Measurements from ENCODE around the gene SELENOF. TPM values are rescaled to one million over a fixed set of nuclear protein-coding genes. Genes with fewer than 3 reads are reported as not detected.
"Not testable (repeated sequence)": the region's sequence is repeated elsewhere in the genome, so short reads cannot be mapped to it uniquely, and the experiment has no call there.

Gene SELENOF
- polyA plus RNA-seq, 2 of the 4 experiments (the other 2 are of a cell fraction), result 166 to 311 TPM

DNA sequence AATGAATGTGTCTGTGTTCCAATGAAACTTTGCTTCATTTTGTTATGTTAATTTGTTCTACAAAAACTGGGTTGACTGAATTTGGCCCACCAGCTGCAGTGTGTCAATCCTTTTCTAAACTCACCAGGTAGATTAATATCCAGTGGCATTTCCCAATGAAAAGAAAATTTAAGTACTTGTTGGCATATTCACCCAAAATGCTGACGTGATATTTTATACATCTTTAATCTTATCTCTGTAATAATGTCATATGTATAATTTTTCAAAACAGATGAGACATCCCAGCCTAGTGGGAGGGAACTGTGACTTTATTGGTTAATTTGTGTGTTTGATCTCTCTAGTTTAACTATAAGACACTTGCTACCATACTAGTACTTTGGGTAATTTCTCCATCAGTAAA, 8.1 kb downstream of the SELENOF start:
- H3K4me2 ChIP-seq, result no peak overlapping the region
- TF ChIP-seq ZFP36 (IDR thresholded peaks at IDR 0.05; ENCODE audit: borderline replicate concordance, partially characterized antibody), result no peak
- TF ChIP-seq GATA3 (IDR thresholded peaks at IDR 0.05; ENCODE audit: borderline replicate concordance), result no peak
- no peak for TF ChIP-seq PHF8 (IDR thresholded peaks at IDR 0.05; ENCODE audit: borderline replicate concordance, low read depth)
- TF ChIP-seq, protein P1, sequence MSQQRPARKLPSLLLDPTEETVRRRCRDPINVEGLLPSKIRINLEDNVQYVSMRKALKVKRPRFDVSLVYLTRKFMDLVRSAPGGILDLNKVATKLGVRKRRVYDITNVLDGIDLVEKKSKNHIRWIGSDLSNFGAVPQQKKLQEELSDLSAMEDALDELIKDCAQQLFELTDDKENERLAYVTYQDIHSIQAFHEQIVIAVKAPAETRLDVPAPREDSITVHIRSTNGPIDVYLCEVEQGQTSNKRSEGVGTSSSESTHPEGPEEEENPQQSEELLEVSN (IDR thresholded peaks at IDR 0.05; ENCODE audit: borderline replicate concordance, low read depth), result no peak
- no peak for TF ChIP-seq EHF (CRISPR knock-in tag; IDR thresholded peaks at IDR 0.05)
- no peak for TF ChIP-seq RNF2 (IDR thresholded peaks at IDR 0.05; ENCODE audit: borderline replicate concordance, low read depth)
- TF ChIP-seq, protein P2, sequence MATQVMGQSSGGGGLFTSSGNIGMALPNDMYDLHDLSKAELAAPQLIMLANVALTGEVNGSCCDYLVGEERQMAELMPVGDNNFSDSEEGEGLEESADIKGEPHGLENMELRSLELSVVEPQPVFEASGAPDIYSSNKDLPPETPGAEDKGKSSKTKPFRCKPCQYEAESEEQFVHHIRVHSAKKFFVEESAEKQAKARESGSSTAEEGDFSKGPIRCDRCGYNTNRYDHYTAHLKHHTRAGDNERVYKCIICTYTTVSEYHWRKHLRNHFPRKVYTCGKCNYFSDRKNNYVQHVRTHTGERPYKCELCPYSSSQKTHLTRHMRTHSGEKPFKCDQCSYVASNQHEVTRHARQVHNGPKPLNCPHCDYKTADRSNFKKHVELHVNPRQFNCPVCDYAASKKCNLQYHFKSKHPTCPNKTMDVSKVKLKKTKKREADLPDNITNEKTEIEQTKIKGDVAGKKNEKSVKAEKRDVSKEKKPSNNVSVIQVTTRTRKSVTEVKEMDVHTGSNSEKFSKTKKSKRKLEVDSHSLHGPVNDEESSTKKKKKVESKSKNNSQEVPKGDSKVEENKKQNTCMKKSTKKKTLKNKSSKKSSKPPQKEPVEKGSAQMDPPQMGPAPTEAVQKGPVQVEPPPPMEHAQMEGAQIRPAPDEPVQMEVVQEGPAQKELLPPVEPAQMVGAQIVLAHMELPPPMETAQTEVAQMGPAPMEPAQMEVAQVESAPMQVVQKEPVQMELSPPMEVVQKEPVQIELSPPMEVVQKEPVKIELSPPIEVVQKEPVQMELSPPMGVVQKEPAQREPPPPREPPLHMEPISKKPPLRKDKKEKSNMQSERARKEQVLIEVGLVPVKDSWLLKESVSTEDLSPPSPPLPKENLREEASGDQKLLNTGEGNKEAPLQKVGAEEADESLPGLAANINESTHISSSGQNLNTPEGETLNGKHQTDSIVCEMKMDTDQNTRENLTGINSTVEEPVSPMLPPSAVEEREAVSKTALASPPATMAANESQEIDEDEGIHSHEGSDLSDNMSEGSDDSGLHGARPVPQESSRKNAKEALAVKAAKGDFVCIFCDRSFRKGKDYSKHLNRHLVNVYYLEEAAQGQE (IDR thresholded peaks at IDR 0.05), result no peak
- no peak for TF ChIP-seq EHMT2 (IDR thresholded peaks at IDR 0.05; ENCODE audit: low read depth)
- TF ChIP-seq HOXB5 (CRISPR knock-in tag; IDR thresholded peaks at IDR 0.05), result no peak
- TF ChIP-seq HEYL (CRISPR knock-in tag; IDR thresholded peaks at IDR 0.05), result no peak
- no peak for TF ChIP-seq POLR2A (IDR thresholded peaks at IDR 0.05; ENCODE audit: low read length)
- no peak for TF ChIP-seq CHD4 (IDR thresholded peaks at IDR 0.05; ENCODE audit: borderline replicate concordance)
- TF ChIP-seq JUNB (IDR thresholded peaks at IDR 0.05), result no peak
- TF ChIP-seq TP53 (CRISPR knock-in tag; IDR thresholded peaks at IDR 0.05), result no peak
- no peak for TF ChIP-seq RAD21 (conservative IDR thresholded peaks at IDR 0.05 in 1 of 2, IDR thresholded peaks at IDR 0.05 in 1 of 2)
- TF ChIP-seq ESRRA (IDR thresholded peaks at IDR 0.05; ENCODE audit: borderline replicate concordance, low read length), result no peak
- TF ChIP-seq CEBPB (IDR thresholded peaks at IDR 0.05), result no peak
- TF ChIP-seq, protein P3, sequence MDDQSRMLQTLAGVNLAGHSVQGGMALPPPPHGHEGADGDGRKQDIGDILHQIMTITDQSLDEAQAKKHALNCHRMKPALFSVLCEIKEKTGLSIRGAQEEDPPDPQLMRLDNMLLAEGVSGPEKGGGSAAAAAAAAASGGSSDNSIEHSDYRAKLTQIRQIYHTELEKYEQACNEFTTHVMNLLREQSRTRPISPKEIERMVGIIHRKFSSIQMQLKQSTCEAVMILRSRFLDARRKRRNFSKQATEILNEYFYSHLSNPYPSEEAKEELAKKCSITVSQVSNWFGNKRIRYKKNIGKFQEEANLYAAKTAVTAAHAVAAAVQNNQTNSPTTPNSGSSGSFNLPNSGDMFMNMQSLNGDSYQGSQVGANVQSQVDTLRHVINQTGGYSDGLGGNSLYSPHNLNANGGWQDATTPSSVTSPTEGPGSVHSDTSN (IDR thresholded peaks at IDR 0.05), result no peak
- ChIA-PET CTCF (no interaction called here), POLR2A (no interaction called here)
- DNase-seq (ENCODE audit: low read depth in 1 of 2, low spot score in 1 of 2), result no peak
- 0% methylated on average over 1 of the region's 1 CpG for WGBS (ENCODE audit: missing lambda C conversion rate)
- no peaks in the 10 kb centered on the region; the same call in 2 of the 3 replicates for H3K4me1 ChIP-seq
- no peak for ATAC-seq
- no peak for FAIRE-seq
- H3K9me3 ChIP-seq, result no peaks in the 10 kb centered on the region
- no peak overlapping the region for H3K27ac ChIP-seq
- no peak overlapping the region for H3K4me3 ChIP-seq

- ATAC-seq; FAIRE-seq; POLR2A ChIA-PET; DNase-seq (ENCODE audit: low read depth in 1 of 2, low spot score in 1 of 2); H3K4me3 ChIP-seq; H3K27ac ChIP-seq; H3K4me1 ChIP-seq; H3K4me2 ChIP-seq; H3K9me3 ChIP-seq; CTCF ChIA-PET: not testable (repeated sequence)
- no CpG with 5 or more reads among the region's 33 CpGs for WGBS (ENCODE audit: missing lambda C conversion rate)
Observed at GRCh38 chr1:86899401-86899800, 14.5 kb downstream of the SELENOF start.

GRCh38 chr1:86888327-86888726, 25.6 kb downstream of the SELENOF start:
- ChIA-PET POLR2A (no interaction called here), CTCF (no interaction called here)
- Histone ChIP-seq H3K4me3 (no peak overlapping the region), H3K27ac (no peak overlapping the region), H3K4me1 (no peaks in the 10 kb centered on the region), H3K4me2 (no peak overlapping the region), H3K9me3 (no peaks in the 10 kb centered on the region)
- no peak for FAIRE-seq
- 96% methylated on average over 5 of the region's 5 CpGs for WGBS (ENCODE audit: missing lambda C conversion rate)
- DNase-seq (ENCODE audit: low read depth in 1 of 2, low spot score in 1 of 2), result no peak
- no peak for ATAC-seq
- TF ChIP-seq, protein P4, sequence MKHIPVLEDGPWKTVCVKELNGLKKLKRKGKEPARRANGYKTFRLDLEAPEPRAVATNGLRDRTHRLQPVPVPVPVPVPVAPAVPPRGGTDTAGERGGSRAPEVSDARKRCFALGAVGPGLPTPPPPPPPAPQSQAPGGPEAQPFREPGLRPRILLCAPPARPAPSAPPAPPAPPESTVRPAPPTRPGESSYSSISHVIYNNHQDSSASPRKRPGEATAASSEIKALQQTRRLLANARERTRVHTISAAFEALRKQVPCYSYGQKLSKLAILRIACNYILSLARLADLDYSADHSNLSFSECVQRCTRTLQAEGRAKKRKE (CRISPR knock-in tag; IDR thresholded peaks at IDR 0.05; ENCODE audit: low read depth), result no peak
- TF ChIP-seq KDM1A (IDR thresholded peaks at IDR 0.05; ENCODE audit: low read depth) (no peak), JUN (IDR thresholded peaks at IDR 0.05) (no peak), ESRRA (IDR thresholded peaks at IDR 0.05; ENCODE audit: borderline replicate concordance, low read length) (no peak), JUNB (IDR thresholded peaks at IDR 0.05) (no peak), MAZ (IDR thresholded peaks at IDR 0.05; ENCODE audit: borderline replicate concordance, low read depth, low read length) (no peak), EHF (CRISPR knock-in tag; IDR thresholded peaks at IDR 0.05) (no peak), NPAS2 (CRISPR knock-in tag; IDR thresholded peaks at IDR 0.05; ENCODE audit: borderline replicate concordance) (no peak)
- TF ChIP-seq, protein P2 (IDR thresholded peaks at IDR 0.05), result no peak

Measured in A549 (cell line).